Caco-2 (cell line): Measurements from ENCODE around the gene COX20. TPM values are rescaled to one million over a fixed set of nuclear protein-coding genes. Genes with fewer than 3 reads are reported as not detected.

Experiments
- BruUV-seq: library from RNA; stranded (reverse); fragments of 400-500 nt; replicated peaks from 2 replicates; lab custom pipeline; 2021; lab: Mats Ljungman, UMichigan
- CTCF ChIA-PET: fragments of 300-600 bp; sonication (Branson Sonifier 250); formaldehyde crosslinking; loops from one replicate; lab custom pipeline; 2022; ENCODE audit warnings: antibody characterized with exemption; lab: Charles Lee
- POLR2A ChIA-PET: fragments of 300-600 bp; sonication (Branson Sonifier 250); formaldehyde crosslinking; loops from one replicate; lab custom pipeline; 2022; ENCODE audit warnings: antibody characterized with exemption; lab: Charles Lee
- DNase-seq, 2 experiments: peaks; one replicate each; pipeline versions ENCODE4 v3.0.0 to v3.0.0-alpha.2; 2020 to 2022
- H3K27me3 ChIP-seq: replicated peaks from 2 replicates; pipeline ENCODE4 v1.6.0; 2011; ENCODE audit warnings: low read length; ENCODE audit not compliant: control insufficient read depth, insufficient read depth
- H3K36me3 ChIP-seq: 2 replicates; pipeline ENCODE4 v1.5.1; 2011; ENCODE audit warnings: low read length; ENCODE audit not compliant: control insufficient read depth, insufficient read depth
- H3K4me1 ChIP-seq: fragments of 250-450 bp; sonication (Bioruptor Pico); 2 replicates; pipeline ENCODE4 v1.5.1; 2020; ENCODE audit warnings: mild to moderate bottlenecking
- H3K4me3 ChIP-seq: 2 replicates; pipeline ENCODE4 v1.5.1; 2011; ENCODE audit warnings: low read depth, mild to moderate bottlenecking, control low read depth, low read length
- H3K9me3 ChIP-seq: fragments of 250-450 bp; sonication (Bioruptor Pico); 2 replicates; pipeline ENCODE4 v1.5.1; 2020; ENCODE audit warnings: mild to moderate bottlenecking, moderate library complexity
- H3K27ac Mint-ChIP-seq: one replicate; pipeline ENCODE4 v1.8.0; 2022; ENCODE audit warnings: mixed read lengths; ENCODE audit not compliant: unreplicated experiment
- H3K27me3 Mint-ChIP-seq: one replicate; pipeline ENCODE4 v1.8.0; 2022; ENCODE audit warnings: mixed read lengths; ENCODE audit not compliant: insufficient read depth, unreplicated experiment
- H3K36me3 Mint-ChIP-seq: one replicate; pipeline ENCODE4 v1.8.0; 2022; ENCODE audit warnings: mild to moderate bottlenecking, mixed read lengths; ENCODE audit not compliant: insufficient read depth, unreplicated experiment
- H3K4me1 Mint-ChIP-seq: one replicate; pipeline ENCODE4 v1.8.0; 2022; ENCODE audit warnings: low read depth, mixed read lengths; ENCODE audit not compliant: unreplicated experiment
- H3K4me3 Mint-ChIP-seq: one replicate; pipeline ENCODE4 v1.8.0; 2022; ENCODE audit warnings: mild to moderate bottlenecking, moderate library complexity, mixed read lengths; ENCODE audit not compliant: unreplicated experiment
- H3K9me3 Mint-ChIP-seq: one replicate; pipeline ENCODE4 v1.8.0; 2022; ENCODE audit warnings: mixed read lengths; ENCODE audit not compliant: unreplicated experiment
- CTCF ChIP-seq, 2 experiments: fragments of 200-600 bp in 1 of 2; IDR thresholded peaks; 1 replicate in 1 of 2; 2 replicates in 1 of 2; pipeline versions ENCODE4 v1.5.1 to v1.8.0; 2011 to 2022; ENCODE audit warnings: antibody characterized with exemption in 1 of 2, control low read depth in 1 of 2, inconsistent platforms in 1 of 2, low read depth in 1 of 2, low read length in 1 of 2, mild to moderate bottlenecking in 1 of 2, moderate library complexity in 1 of 2; ENCODE audit not compliant: insufficient read depth in 1 of 2, severe bottlenecking in 1 of 2, unreplicated experiment in 1 of 2
- intact Hi-C: fragments of 100-400 bp; cut with micrococcal nuclease; formaldehyde crosslinking; loops from one replicate; pipeline ENCODE4 v1.10.0; 2022; ENCODE audit not compliant: unreplicated experiment
- total RNA-seq: library from RNA; stranded (reverse); gene quantifications from 2 replicates; pipeline ENCODE4 v1.2.3, GENCODE V29; 2022

Gene COX20
- total RNA-seq, 1 experiment from 2014 or later, result 68.0 TPM

- no peaks in the 10 kb centered on the region for H3K9me3 Mint-ChIP-seq
- no peak overlapping the region for H3K27ac Mint-ChIP-seq
- no peak for TF ChIP-seq CTCF (IDR thresholded peaks at IDR 0.05; ENCODE audit: insufficient read depth in 1 of 2, low read depth in 1 of 2, low read length in 1 of 2, severe bottlenecking in 1 of 2, unreplicated experiment in 1 of 2)
Observed at GRCh38 chr1:244874974-244875579, 39.6 kb downstream of the COX20 start.

DNA sequence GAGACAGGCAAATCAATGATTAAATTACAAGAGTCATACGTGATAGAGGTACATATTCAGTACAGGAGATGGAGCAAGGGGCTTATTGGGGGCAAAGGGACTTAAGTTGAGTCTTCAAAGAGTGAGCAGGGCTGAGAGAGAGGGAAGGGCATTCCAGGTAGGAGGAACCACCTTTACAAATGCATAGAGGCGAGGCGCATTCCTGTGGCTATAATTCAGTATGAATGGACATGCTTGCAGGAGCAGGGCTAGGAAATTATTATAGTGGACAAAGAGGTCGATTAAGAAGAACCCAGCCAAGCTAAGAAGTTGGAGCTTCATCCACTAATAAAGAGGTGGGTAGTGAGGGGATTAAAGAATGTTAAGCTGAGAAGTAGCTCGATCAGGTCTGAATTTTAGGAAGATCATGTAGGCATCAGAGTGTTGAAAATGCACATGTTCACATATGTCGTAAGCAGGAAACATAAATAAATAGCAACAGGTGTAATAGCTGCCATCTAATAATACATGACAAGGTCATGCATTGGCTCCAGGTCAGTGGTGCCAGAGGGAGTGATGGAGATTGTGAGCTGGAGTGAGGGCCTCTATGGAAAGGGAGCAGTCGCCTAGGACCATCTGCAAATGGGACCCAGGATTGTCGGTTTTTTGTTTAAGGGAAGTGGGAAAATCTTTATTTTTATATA lies 40.9 kb downstream of the COX20 start:
- H3K27me3 ChIP-seq, result no peaks in the 10 kb centered on the region
- H3K4me3 Mint-ChIP-seq, result no peak overlapping the region
- no peaks in the 10 kb centered on the region for H3K9me3 Mint-ChIP-seq
- TF ChIP-seq CTCF (IDR thresholded peaks at IDR 0.05; ENCODE audit: insufficient read depth in 1 of 2, low read depth in 1 of 2, low read length in 1 of 2, severe bottlenecking in 1 of 2, unreplicated experiment in 1 of 2), result no peak
- no peaks in the 10 kb centered on the region for H3K4me1 ChIP-seq
- no peaks in the 10 kb centered on the region for H3K27me3 Mint-ChIP-seq
- H3K36me3 ChIP-seq, result no peaks in the 10 kb centered on the region
- ChIA-PET POLR2A (no interaction called here), CTCF (no interaction called here)
- no peak overlapping the region for H3K4me3 ChIP-seq
- H3K9me3 ChIP-seq, result no peaks in the 10 kb centered on the region
- no peak for DNase-seq
- H3K27ac Mint-ChIP-seq, result no peak overlapping the region
- H3K4me1 Mint-ChIP-seq, result peaks cover 9% of the 10 kb centered on the region
- BruUV-seq, result no TSS peak
- H3K36me3 Mint-ChIP-seq, result no peaks in the 10 kb centered on the region
- intact Hi-C loops, result no loop called here

More at GRCh38 chr1:244874974-244875579, 39.6 kb downstream of the COX20 start:
- Histone ChIP-seq H3K9me3 (no peaks in the 10 kb centered on the region), H3K27me3 (no peaks in the 10 kb centered on the region), H3K36me3 (no peaks in the 10 kb centered on the region), H3K4me1 (no peaks in the 10 kb centered on the region), H3K4me3 (no peak overlapping the region)
- CTCF ChIA-PET, result no interaction called here
- peaks cover 9% of the 10 kb centered on the region for H3K4me1 Mint-ChIP-seq
- intact Hi-C loops, result no loop called here
- POLR2A ChIA-PET, result no interaction called here
- DNase-seq, result no peak
- no TSS peak for BruUV-seq
- no peak overlapping the region for H3K4me3 Mint-ChIP-seq
- no peaks in the 10 kb centered on the region for H3K36me3 Mint-ChIP-seq
- H3K27me3 Mint-ChIP-seq, result no peaks in the 10 kb centered on the region

DNA sequence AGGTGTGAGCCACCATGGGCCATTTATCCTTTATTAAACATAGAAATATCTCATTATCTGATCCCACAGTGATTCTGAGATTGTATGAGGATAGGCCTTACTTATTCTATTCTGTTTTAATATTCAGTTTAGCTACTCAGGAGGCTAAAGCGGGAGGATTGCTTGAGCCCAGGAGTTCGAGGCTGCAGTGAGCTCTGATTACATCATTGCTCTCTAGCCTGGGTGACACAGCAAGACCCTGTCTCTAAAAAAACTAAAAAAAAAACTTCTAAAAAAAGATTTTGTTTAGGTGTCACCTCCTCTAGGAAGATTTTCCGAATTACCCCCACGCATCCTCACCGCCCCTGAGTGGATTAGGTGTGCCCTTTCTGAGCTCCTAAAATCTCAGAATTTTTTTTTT lies 43.2 kb downstream of the COX20 start:
- CTCF ChIA-PET, result no interaction called here
- H3K4me3 ChIP-seq, result no peak overlapping the region
- H3K9me3 ChIP-seq, result no peaks in the 10 kb centered on the region
- H3K27me3 ChIP-seq, result no peaks in the 10 kb centered on the region
- Mint-ChIP-seq H3K27ac (no peak overlapping the region), H3K36me3 (no peaks in the 10 kb centered on the region), H3K9me3 (peaks cover 2% of the 10 kb centered on the region), H3K27me3 (no peaks in the 10 kb centered on the region), H3K4me1 (peaks cover 10% of the 10 kb centered on the region), H3K4me3 (no peak overlapping the region)
- BruUV-seq, result no TSS peak
- intact Hi-C loops, result no loop called here
- no peaks in the 10 kb centered on the region for H3K4me1 ChIP-seq
- no peak for TF ChIP-seq CTCF (IDR thresholded peaks at IDR 0.05; ENCODE audit: insufficient read depth in 1 of 2, low read depth in 1 of 2, low read length in 1 of 2, severe bottlenecking in 1 of 2, unreplicated experiment in 1 of 2)
- no peak for DNase-seq
- no peaks in the 10 kb centered on the region for H3K36me3 ChIP-seq
- POLR2A ChIA-PET, result no interaction called here
